HCT116 (cell line): ENCODE results near the gene GP9. TPM values are rescaled to one million over a fixed set of nuclear protein-coding genes. Genes with fewer than 3 reads are reported as not detected.
A peak's percentile ranks its signal among the peaks of the same experiment; 100 is the strongest.
"Not testable (repeated sequence)": the region's sequence is repeated elsewhere in the genome, so short reads cannot be mapped to it uniquely, and the experiment has no call there.

Source experiments
- ATAC-seq: fragments of 200-7000 bp; cut with Tn5 transposase; 2 replicates; pipeline ENCODE4 v1.9.1; 2020; ENCODE audit warnings: mild to moderate bottlenecking, moderate library complexity
- BruUV-seq: library from RNA; stranded (reverse); fragments of 400-500 nt; replicated peaks from 2 replicates; lab custom pipeline; 2021; lab: Mats Ljungman, UMichigan
- CTCF ChIA-PET: fragments of 300-600 bp; sonication (Branson Sonifier 250); formaldehyde crosslinking; loops from one replicate; lab custom pipeline; 2021; ENCODE audit warnings: antibody characterized with exemption; lab: Charles Lee
- POLR2A ChIA-PET: fragments of 300-600, 350-600 bp; sonication (Branson Sonifier 250); formaldehyde crosslinking; loops from one replicate; lab custom pipeline; 2021; ENCODE audit warnings: antibody characterized with exemption; lab: Charles Lee
- RAD21 ChIA-PET, 2 experiments: fragments of 300-600 bp; sonication (Branson Sonifier 250); formaldehyde crosslinking; loops; one replicate each; lab custom pipeline; 2023; ENCODE audit warnings: low total read pairs in 2 of 2; ENCODE audit not compliant: uncharacterized antibody in 2 of 2, unreplicated experiment in 2 of 2, low non-redundant PET in 1 of 2; lab: Charles Lee
- DNase-seq: peaks from one replicate; pipeline ENCODE4 v3.0.0-alpha.2; 2010; ENCODE audit warnings: low read depth, low spot score
- H2AFZ ChIP-seq: fragments of 200-600 bp; shearing (Covaris generic), sonication (generic); 2 replicates; pipeline ENCODE4 v1.6.1; 2017; ENCODE audit warnings: low read depth, mixed run types, mixed read lengths, antibody characterized with exemption, low read length; ENCODE audit not compliant: poor library complexity, severe bottlenecking
- H3K27ac ChIP-seq: 2 replicates; pipeline ENCODE4 v1.5.1; 2012; ENCODE audit warnings: low read depth, low read length
- H3K27me3 ChIP-seq: fragments of 200-600 bp; sonication (generic); 2 replicates; pipeline ENCODE4 v1.6.1; 2016; ENCODE audit warnings: mixed run types, low read length, mixed read lengths; ENCODE audit not compliant: insufficient read depth
- H3K36me3 ChIP-seq, 2 experiments: fragments of 200-500 bp in 1 of 2; fragments of 200-600 bp in 1 of 2; sonication (Bioruptor generic) in 1 of 2; sonication (generic) in 1 of 2; 2 replicates each; pipeline versions ENCODE4 v1.5.1 to v1.6.1; 2014 to 2016; ENCODE audit warnings: low read length in 2 of 2, inconsistent platforms in 1 of 2, mixed read lengths in 1 of 2, mixed run types in 1 of 2; ENCODE audit not compliant: insufficient read depth in 2 of 2, control insufficient read depth in 1 of 2
- H3K4me1 ChIP-seq, 2 experiments: fragments of 200-600 bp in 1 of 2; sonication (generic) in 1 of 2; 2 replicates each; pipeline versions ENCODE4 v1.5.1 to v1.6.1; 2012 to 2017; ENCODE audit warnings: low read length in 2 of 2, inconsistent platforms in 1 of 2, mild to moderate bottlenecking in 1 of 2, mixed read lengths in 1 of 2, mixed run types in 1 of 2, moderate library complexity in 1 of 2; ENCODE audit not compliant: insufficient read depth in 2 of 2, control insufficient read depth in 1 of 2
- H3K4me2 ChIP-seq: fragments of 200-600 bp; sonication (generic); 2 replicates; pipeline ENCODE4 v1.6.1; 2017; ENCODE audit warnings: mixed run types, low read length, mixed read lengths
- H3K4me3 ChIP-seq, 2 experiments: fragments of 200-600 bp in 1 of 2; sonication (generic) in 1 of 2; replicated peaks in 1 of 2; 2 replicates each; pipeline ENCODE4 v1.5.1; 2011 to 2016; ENCODE audit warnings: low read length in 2 of 2, control low read depth in 1 of 2, low read depth in 1 of 2, mild to moderate bottlenecking in 1 of 2, mixed read lengths in 1 of 2, mixed run types in 1 of 2
- H3K79me2 ChIP-seq: fragments of 200-600 bp; sonication (generic); 2 replicates; pipeline ENCODE4 v1.6.1; 2017; ENCODE audit warnings: mild to moderate bottlenecking, mixed run types, low read length, moderate library complexity, mixed read lengths; ENCODE audit not compliant: insufficient read depth
- H3K9ac ChIP-seq: fragments of 200-600 bp; sonication (generic); 2 replicates; pipeline ENCODE4 v1.6.1; 2016; ENCODE audit warnings: low read length, mixed read lengths
- H3K9me2 ChIP-seq: fragments of 200-600 bp; sonication (generic), shearing (Covaris generic); 2 replicates; pipeline ENCODE4 v1.6.1; 2017; ENCODE audit warnings: mixed run types, mild to moderate bottlenecking, moderate library complexity; ENCODE audit not compliant: insufficient read depth
- H3K9me3 ChIP-seq, 2 experiments: fragments of 200-500 bp in 1 of 2; fragments of 200-600 bp in 1 of 2; sonication (Bioruptor generic) in 1 of 2; sonication (generic) in 1 of 2; 2 replicates each; pipeline ENCODE4 v1.6.1; 2014 to 2017; ENCODE audit warnings: low read length in 2 of 2, mixed read lengths in 2 of 2, inconsistent platforms in 1 of 2, low read depth in 1 of 2, mild to moderate bottlenecking in 1 of 2, mixed run types in 1 of 2, moderate library complexity in 1 of 2; ENCODE audit not compliant: control insufficient read depth in 1 of 2, insufficient read depth in 1 of 2
- H4K20me1 ChIP-seq: fragments of 200-600 bp; sonication (generic), shearing (Covaris generic); 2 replicates; pipeline ENCODE4 v1.6.1; 2017; ENCODE audit warnings: mixed run types, mild to moderate bottlenecking, moderate library complexity; ENCODE audit not compliant: insufficient read depth
- EGR1 ChIP-seq: IDR thresholded peaks from 2 replicates; pipeline ENCODE4 v1.6.1; 2012; ENCODE audit warnings: low read depth
- MAX ChIP-seq: IDR thresholded peaks from 2 replicates; pipeline ENCODE4 v1.6.1; 2012
- POLR2A ChIP-seq: IDR thresholded peaks from 2 replicates; pipeline ENCODE4 v1.7.0; 2011; ENCODE audit warnings: borderline replicate concordance; ENCODE audit not compliant: insufficient read depth, insufficient read length; ENCODE audit errors: extremely low read depth
- POLR2AphosphoS5 ChIP-seq: IDR thresholded peaks from 2 replicates; pipeline ENCODE4 v1.6.1; 2011; ENCODE audit warnings: mild to moderate bottlenecking, low read depth, low read length, moderate library complexity
- intact Hi-C: fragments of 100-400 bp; cut with micrococcal nuclease; formaldehyde crosslinking; loops from 2 replicates; pipeline ENCODE4 v1.10.0; 2022
- total RNA-seq: library from RNA; stranded (reverse); gene quantifications from one replicate; pipeline ENCODE4 v1.2.1, GENCODE V29; 2021; ENCODE audit not compliant: unreplicated experiment

The GP9 gene
- total RNA-seq, 1 experiment from 2014 or later, result not detected

- TF ChIP-seq MAX (no peak), POLR2AphosphoS5 (no peak; the same call in 1 of the 2 replicates), EGR1 (no peak), POLR2A (no peak)
- TF ChIP-seq, all 23 proteins: peak for 0
These were observed 26.6 kb downstream of the GP9 start (continued) for GRCh38 chr3:129087138-129087702.

- H3K27me3 ChIP-seq, H3K4me2 ChIP-seq, BruUV-seq, CTCF ChIA-PET, H3K9ac ChIP-seq, H3K79me2 ChIP-seq, H3K9me3 ChIP-seq, H3K4me3 ChIP-seq, intact Hi-C loops, DNase-seq, RAD21 ChIA-PET, H3K36me3 ChIP-seq, H3K4me1 ChIP-seq, H4K20me1 ChIP-seq, POLR2A ChIA-PET, H2AFZ ChIP-seq, H3K9me2 ChIP-seq, H3K27ac ChIP-seq: not testable (repeated sequence)
- peak; percentile 92 for ATAC-seq
These were observed 27.3 kb downstream of the GP9 start for GRCh38 chr3:129087904-129088303.

- H2AFZ ChIP-seq, H3K4me1 ChIP-seq, H3K9ac ChIP-seq, CTCF ChIA-PET, H3K27ac ChIP-seq, H3K36me3 ChIP-seq, RAD21 ChIA-PET, intact Hi-C loops, H3K9me2 ChIP-seq, H3K9me3 ChIP-seq, BruUV-seq, DNase-seq, H4K20me1 ChIP-seq, H3K27me3 ChIP-seq, H3K4me2 ChIP-seq, H3K79me2 ChIP-seq, POLR2A ChIA-PET, H3K4me3 ChIP-seq: not testable (repeated sequence)
- peak; percentile 28 for ATAC-seq
These were observed 27.7 kb downstream of the GP9 start for GRCh38 chr3:129088312-129088711.
